ENCODE results near the gene PCDHGA1.

Gene PCDHGA1

DNA sequence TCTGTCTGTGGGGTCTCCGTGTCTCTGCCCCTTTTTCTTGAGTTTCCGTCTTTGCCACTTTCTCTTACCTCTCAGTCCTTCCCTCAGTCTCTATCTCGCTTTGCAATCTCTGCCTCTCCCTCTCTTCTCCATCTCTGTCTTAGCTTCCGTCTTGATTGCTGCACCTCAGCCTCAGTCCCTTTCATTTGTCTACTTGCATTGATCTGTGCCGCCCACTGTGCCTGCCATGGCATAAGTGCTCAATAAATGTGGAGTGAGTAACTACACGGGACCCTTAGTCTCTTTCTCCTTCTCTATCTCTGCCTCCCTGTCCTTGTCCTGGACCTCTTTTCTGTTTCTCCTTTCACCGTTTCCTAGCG lies 165.1 kb downstream of the PCDHGA1 start:
- POLR2A ChIA-PET, result no interaction called here
- H3K9me3 ChIP-seq (ENCODE audit: control insufficient read depth, insufficient read depth, low read depth, low read length), result no peaks in the 10 kb centered on the region
- no peak overlapping the region for H3K4me3 ChIP-seq (ENCODE audit: low read depth, low read length)
- H3K4me1 ChIP-seq (ENCODE audit: control insufficient read depth, insufficient read depth, low read length), result no peaks in the 10 kb centered on the region
- H3K36me3 ChIP-seq (ENCODE audit: control insufficient read depth in 2 of 2, insufficient read depth in 1 of 2, low read length in 2 of 2), result no peaks in the 10 kb centered on the region
- TF ChIP-seq, protein P1, sequence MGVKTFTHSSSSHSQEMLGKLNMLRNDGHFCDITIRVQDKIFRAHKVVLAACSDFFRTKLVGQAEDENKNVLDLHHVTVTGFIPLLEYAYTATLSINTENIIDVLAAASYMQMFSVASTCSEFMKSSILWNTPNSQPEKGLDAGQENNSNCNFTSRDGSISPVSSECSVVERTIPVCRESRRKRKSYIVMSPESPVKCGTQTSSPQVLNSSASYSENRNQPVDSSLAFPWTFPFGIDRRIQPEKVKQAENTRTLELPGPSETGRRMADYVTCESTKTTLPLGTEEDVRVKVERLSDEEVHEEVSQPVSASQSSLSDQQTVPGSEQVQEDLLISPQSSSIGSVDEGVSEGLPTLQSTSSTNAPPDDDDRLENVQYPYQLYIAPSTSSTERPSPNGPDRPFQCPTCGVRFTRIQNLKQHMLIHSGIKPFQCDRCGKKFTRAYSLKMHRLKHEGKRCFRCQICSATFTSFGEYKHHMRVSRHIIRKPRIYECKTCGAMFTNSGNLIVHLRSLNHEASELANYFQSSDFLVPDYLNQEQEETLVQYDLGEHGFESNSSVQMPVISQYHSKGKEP (tag by site-specific recombination; IDR thresholded peaks at IDR 0.05), result no peak
- TF ChIP-seq SETDB1 (IDR thresholded peaks at IDR 0.05; ENCODE audit: insufficient read length, low read length) (no peak), ZFP37 (tag by site-specific recombination; IDR thresholded peaks at IDR 0.05) (no peak), ZNF138 (tag by site-specific recombination; IDR thresholded peaks at IDR 0.05; ENCODE audit: borderline replicate concordance) (no peak), ZNF561 (tag by site-specific recombination; IDR thresholded peaks at IDR 0.05; ENCODE audit: borderline replicate concordance) (no peak), ZNF629 (tag by site-specific recombination; IDR thresholded peaks at IDR 0.05) (no peak), ZNF202 (tag by site-specific recombination; IDR thresholded peaks at IDR 0.05; ENCODE audit: borderline replicate concordance) (no peak), ZNF624 (tag by site-specific recombination; IDR thresholded peaks at IDR 0.05) (no peak), KLF8 (tag by site-specific recombination; IDR thresholded peaks at IDR 0.05) (no peak), RBAK (tag by site-specific recombination; IDR thresholded peaks at IDR 0.05) (no peak), YY2 (tag by site-specific recombination; IDR thresholded peaks at IDR 0.05) (no peak), ZNF560 (tag by site-specific recombination; IDR thresholded peaks at IDR 0.05; ENCODE audit: borderline replicate concordance) (no peak)
- TF ChIP-seq, protein P2, sequence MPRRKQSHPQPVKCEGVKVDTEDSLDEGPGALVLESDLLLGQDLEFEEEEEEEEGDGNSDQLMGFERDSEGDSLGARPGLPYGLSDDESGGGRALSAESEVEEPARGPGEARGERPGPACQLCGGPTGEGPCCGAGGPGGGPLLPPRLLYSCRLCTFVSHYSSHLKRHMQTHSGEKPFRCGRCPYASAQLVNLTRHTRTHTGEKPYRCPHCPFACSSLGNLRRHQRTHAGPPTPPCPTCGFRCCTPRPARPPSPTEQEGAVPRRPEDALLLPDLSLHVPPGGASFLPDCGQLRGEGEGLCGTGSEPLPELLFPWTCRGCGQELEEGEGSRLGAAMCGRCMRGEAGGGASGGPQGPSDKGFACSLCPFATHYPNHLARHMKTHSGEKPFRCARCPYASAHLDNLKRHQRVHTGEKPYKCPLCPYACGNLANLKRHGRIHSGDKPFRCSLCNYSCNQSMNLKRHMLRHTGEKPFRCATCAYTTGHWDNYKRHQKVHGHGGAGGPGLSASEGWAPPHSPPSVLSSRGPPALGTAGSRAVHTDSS (tag by site-specific recombination; IDR thresholded peaks at IDR 0.05), result no peak
- TF ChIP-seq, protein P3, sequence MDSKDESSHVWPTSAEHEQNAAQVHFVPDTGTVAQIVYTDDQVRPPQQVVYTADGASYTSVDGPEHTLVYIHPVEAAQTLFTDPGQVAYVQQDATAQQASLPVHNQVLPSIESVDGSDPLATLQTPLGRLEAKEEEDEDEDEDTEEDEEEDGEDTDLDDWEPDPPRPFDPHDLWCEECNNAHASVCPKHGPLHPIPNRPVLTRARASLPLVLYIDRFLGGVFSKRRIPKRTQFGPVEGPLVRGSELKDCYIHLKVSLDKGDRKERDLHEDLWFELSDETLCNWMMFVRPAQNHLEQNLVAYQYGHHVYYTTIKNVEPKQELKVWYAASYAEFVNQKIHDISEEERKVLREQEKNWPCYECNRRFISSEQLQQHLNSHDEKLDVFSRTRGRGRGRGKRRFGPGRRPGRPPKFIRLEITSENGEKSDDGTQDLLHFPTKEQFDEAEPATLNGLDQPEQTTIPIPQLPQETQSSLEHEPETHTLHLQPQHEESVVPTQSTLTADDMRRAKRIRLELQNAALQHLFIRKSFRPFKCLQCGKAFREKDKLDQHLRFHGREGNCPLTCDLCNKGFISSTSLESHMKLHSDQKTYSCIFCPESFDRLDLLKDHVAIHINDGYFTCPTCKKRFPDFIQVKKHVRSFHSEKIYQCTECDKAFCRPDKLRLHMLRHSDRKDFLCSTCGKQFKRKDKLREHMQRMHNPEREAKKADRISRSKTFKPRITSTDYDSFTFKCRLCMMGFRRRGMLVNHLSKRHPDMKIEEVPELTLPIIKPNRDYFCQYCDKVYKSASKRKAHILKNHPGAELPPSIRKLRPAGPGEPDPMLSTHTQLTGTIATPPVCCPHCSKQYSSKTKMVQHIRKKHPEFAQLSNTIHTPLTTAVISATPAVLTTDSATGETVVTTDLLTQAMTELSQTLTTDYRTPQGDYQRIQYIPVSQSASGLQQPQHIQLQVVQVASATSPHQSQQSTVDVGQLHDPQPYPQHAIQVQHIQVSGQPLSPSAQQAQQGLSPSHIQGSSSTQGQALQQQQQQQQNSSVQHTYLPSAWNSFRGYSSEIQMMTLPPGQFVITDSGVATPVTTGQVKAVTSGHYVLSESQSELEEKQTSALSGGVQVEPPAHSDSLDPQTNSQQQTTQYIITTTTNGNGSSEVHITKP (tag by site-specific recombination; IDR thresholded peaks at IDR 0.05), result no peak
- TF ChIP-seq, protein P4, sequence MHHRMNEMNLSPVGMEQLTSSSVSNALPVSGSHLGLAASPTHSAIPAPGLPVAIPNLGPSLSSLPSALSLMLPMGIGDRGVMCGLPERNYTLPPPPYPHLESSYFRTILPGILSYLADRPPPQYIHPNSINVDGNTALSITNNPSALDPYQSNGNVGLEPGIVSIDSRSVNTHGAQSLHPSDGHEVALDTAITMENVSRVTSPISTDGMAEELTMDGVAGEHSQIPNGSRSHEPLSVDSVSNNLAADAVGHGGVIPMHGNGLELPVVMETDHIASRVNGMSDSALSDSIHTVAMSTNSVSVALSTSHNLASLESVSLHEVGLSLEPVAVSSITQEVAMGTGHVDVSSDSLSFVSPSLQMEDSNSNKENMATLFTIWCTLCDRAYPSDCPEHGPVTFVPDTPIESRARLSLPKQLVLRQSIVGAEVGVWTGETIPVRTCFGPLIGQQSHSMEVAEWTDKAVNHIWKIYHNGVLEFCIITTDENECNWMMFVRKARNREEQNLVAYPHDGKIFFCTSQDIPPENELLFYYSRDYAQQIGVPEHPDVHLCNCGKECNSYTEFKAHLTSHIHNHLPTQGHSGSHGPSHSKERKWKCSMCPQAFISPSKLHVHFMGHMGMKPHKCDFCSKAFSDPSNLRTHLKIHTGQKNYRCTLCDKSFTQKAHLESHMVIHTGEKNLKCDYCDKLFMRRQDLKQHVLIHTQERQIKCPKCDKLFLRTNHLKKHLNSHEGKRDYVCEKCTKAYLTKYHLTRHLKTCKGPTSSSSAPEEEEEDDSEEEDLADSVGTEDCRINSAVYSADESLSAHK (tag by site-specific recombination; IDR thresholded peaks at IDR 0.05), result no peak
- TF ChIP-seq, protein P5, sequence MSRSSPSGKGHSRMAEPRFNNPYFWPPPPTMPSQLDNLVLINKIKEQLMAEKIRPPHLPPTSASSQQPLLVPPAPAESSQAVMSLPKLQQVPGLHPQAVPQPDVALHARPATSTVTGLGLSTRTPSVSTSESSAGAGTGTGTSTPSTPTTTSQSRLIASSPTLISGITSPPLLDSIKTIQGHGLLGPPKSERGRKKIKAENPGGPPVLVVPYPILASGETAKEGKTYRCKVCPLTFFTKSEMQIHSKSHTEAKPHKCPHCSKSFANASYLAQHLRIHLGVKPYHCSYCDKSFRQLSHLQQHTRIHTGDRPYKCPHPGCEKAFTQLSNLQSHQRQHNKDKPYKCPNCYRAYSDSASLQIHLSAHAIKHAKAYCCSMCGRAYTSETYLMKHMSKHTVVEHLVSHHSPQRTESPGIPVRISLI (tag by site-specific recombination; IDR thresholded peaks at IDR 0.05), result no peak
- TF ChIP-seq, protein P6, sequence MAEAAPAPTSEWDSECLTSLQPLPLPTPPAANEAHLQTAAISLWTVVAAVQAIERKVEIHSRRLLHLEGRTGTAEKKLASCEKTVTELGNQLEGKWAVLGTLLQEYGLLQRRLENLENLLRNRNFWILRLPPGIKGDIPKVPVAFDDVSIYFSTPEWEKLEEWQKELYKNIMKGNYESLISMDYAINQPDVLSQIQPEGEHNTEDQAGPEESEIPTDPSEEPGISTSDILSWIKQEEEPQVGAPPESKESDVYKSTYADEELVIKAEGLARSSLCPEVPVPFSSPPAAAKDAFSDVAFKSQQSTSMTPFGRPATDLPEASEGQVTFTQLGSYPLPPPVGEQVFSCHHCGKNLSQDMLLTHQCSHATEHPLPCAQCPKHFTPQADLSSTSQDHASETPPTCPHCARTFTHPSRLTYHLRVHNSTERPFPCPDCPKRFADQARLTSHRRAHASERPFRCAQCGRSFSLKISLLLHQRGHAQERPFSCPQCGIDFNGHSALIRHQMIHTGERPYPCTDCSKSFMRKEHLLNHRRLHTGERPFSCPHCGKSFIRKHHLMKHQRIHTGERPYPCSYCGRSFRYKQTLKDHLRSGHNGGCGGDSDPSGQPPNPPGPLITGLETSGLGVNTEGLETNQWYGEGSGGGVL (tag by site-specific recombination; IDR thresholded peaks at IDR 0.05), result no peak
- H3K27ac ChIP-seq (ENCODE audit: extremely low read depth, low read depth, low read length), result no peak overlapping the region
- CTCF ChIA-PET, result interaction anchor here (1.2 kb wide), 1 partner anchor 17 kb away, joined by 3 read pairs; no protein-coding TSS in a partner anchor
